BLaER1 treated with 17β-estradiol and CSF1 and Interleukin-3, amounts not matched to agents 10 nM and 100 nM (cell line): Measurements from ENCODE around the gene CNTN1.

Source experiments
- H3K27ac ChIP-seq, 11 experiments: shearing (Covaris generic); formaldehyde crosslinking; 2 replicates each; pipeline ENCODE4 v1.8.1; 2022
- H3K27me3 ChIP-seq, 11 experiments: shearing (Covaris generic); formaldehyde crosslinking; 2 replicates each; pipeline ENCODE4 v1.8.1; 2022
- H3K36me3 ChIP-seq, 11 experiments: shearing (Covaris generic); formaldehyde crosslinking; 2 replicates each; pipeline ENCODE4 v1.8.1; 2022
- H3K4me1 ChIP-seq, 10 experiments: shearing (Covaris generic); formaldehyde crosslinking; 2 replicates each; pipeline ENCODE4 v1.8.1; 2022
- H3K4me2 ChIP-seq, 11 experiments: shearing (Covaris generic); formaldehyde crosslinking; 2 replicates each; pipeline ENCODE4 v1.8.1; 2022
- H3K4me3 ChIP-seq, 10 experiments: shearing (Covaris generic); formaldehyde crosslinking; 2 replicates each; pipeline ENCODE4 v1.8.1; 2022
- H3K9ac ChIP-seq, 11 experiments: shearing (Covaris generic); formaldehyde crosslinking; 2 replicates each; pipeline ENCODE4 v1.8.1; 2022
- H3K9me3 ChIP-seq, 11 experiments: shearing (Covaris generic); formaldehyde crosslinking; replicated peaks in 1 of 11; 2 replicates each; pipeline ENCODE4 v1.8.1; 2022
- H4K20me1 ChIP-seq, 11 experiments: shearing (Covaris generic); formaldehyde crosslinking; 2 replicates each; pipeline ENCODE4 v1.8.1; 2022
- Cebpa-rat ChIP-seq, 11 experiments: shearing (Covaris generic); IDR thresholded peaks; 2 replicates each; pipeline ENCODE4 v1.8.1; 2022

CNTN1 gene

GRCh38 chr12:41052441-41052840 lies 360.2 kb downstream of the CNTN1 start:
- no peak overlapping the region for H3K27ac ChIP-seq
- H3K4me1 ChIP-seq: no peaks in the 10 kb centered on the region
- H4K20me1 ChIP-seq: no peaks in the 10 kb centered on the region
- no peak for TF ChIP-seq Cebpa-rat (IDR thresholded peaks at IDR 0.05)
- H3K36me3 ChIP-seq: no peaks in the 10 kb centered on the region
- no peaks in the 10 kb centered on the region for H3K9me3 ChIP-seq
- H3K9ac ChIP-seq: no peak overlapping the region
- H3K4me3 ChIP-seq: no peak overlapping the region
- H3K27me3 ChIP-seq: no peaks in the 10 kb centered on the region
- no peak overlapping the region for H3K4me2 ChIP-seq

GRCh38 chr12:41053046-41053445 lies 360.8 kb downstream of the CNTN1 start:
- no peak overlapping the region for H3K4me2 ChIP-seq
- no peaks in the 10 kb centered on the region for H4K20me1 ChIP-seq
- H3K36me3 ChIP-seq: no peaks in the 10 kb centered on the region
- H3K27ac ChIP-seq: no peak overlapping the region
- no peaks in the 10 kb centered on the region for H3K9me3 ChIP-seq
- no peak overlapping the region for H3K9ac ChIP-seq
- no peak overlapping the region for H3K4me3 ChIP-seq
- no peaks in the 10 kb centered on the region for H3K27me3 ChIP-seq
- no peaks in the 10 kb centered on the region for H3K4me1 ChIP-seq
- no peak for TF ChIP-seq Cebpa-rat (IDR thresholded peaks at IDR 0.05)

- Histone ChIP-seq H3K4me2 (no peak overlapping the region), H3K4me3 (no peak overlapping the region), H3K27ac (no peak overlapping the region)
Measured at GRCh38 chr12:41055875-41056577, 363.8 kb downstream of the CNTN1 start.

DNA sequence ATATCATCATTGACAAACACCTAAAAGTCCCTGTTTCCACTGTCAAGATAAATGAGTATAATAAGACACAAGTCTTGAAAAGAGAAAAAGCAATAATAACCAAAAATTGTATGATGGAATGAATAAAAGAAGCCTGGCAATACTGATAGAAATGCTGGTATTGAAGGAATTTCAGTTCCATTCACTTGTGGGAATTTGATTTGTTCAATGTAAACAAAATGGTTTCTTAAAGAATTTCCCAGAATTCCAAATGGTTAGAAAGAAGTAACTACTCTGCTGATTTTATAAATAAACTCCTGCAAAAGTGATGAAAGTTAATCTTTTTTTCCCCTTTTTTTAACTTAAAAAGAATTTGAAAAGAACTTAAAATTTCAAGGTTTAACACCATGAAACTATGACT lies 366.0 kb downstream of the CNTN1 start:
- Histone ChIP-seq H3K27me3 (no peaks in the 10 kb centered on the region), H3K36me3 (no peaks in the 10 kb centered on the region), H3K9me3 (no peaks in the 10 kb centered on the region), H3K4me2 (no peak overlapping the region), H3K4me3 (no peak overlapping the region), H3K4me1 (no peaks in the 10 kb centered on the region), H3K9ac (no peak overlapping the region), H4K20me1 (no peaks in the 10 kb centered on the region), H3K27ac (no peak overlapping the region)
- no peak for TF ChIP-seq Cebpa-rat (IDR thresholded peaks at IDR 0.05)

More at GRCh38 chr12:41055875-41056577, 363.8 kb downstream of the CNTN1 start:
- Histone ChIP-seq H3K9ac (no peak overlapping the region), H3K27me3 (no peaks in the 10 kb centered on the region), H4K20me1 (no peaks in the 10 kb centered on the region), H3K4me1 (no peaks in the 10 kb centered on the region), H3K36me3 (no peaks in the 10 kb centered on the region), H3K9me3 (no peaks in the 10 kb centered on the region)
- TF ChIP-seq Cebpa-rat (IDR thresholded peaks at IDR 0.05): no peak

GRCh38 chr12:41061192-41061591 lies 369.0 kb downstream of the CNTN1 start:
- H3K9ac ChIP-seq: no peak overlapping the region

GRCh38 chr12:41064411-41064810 lies 372.2 kb downstream of the CNTN1 start:
- Histone ChIP-seq H3K27me3 (no peaks in the 10 kb centered on the region), H3K4me2 (no peak overlapping the region), H3K4me3 (no peak overlapping the region), H3K27ac (no peak overlapping the region), H3K36me3 (no peaks in the 10 kb centered on the region), H3K4me1 (no peaks in the 10 kb centered on the region), H3K9ac (no peak overlapping the region), H4K20me1 (no peaks in the 10 kb centered on the region), H3K9me3 (no peaks in the 10 kb centered on the region)
- TF ChIP-seq Cebpa-rat (IDR thresholded peaks at IDR 0.05): no peak

More at GRCh38 chr12:41061192-41061591, 369.0 kb downstream of the CNTN1 start:
- Histone ChIP-seq H3K4me1 (no peaks in the 10 kb centered on the region), H3K27ac (no peak overlapping the region), H3K9me3 (no peaks in the 10 kb centered on the region), H3K4me2 (no peak overlapping the region), H3K4me3 (no peak overlapping the region), H4K20me1 (no peaks in the 10 kb centered on the region), H3K27me3 (no peaks in the 10 kb centered on the region), H3K36me3 (no peaks in the 10 kb centered on the region)
- TF ChIP-seq Cebpa-rat (IDR thresholded peaks at IDR 0.05): no peak

DNA sequence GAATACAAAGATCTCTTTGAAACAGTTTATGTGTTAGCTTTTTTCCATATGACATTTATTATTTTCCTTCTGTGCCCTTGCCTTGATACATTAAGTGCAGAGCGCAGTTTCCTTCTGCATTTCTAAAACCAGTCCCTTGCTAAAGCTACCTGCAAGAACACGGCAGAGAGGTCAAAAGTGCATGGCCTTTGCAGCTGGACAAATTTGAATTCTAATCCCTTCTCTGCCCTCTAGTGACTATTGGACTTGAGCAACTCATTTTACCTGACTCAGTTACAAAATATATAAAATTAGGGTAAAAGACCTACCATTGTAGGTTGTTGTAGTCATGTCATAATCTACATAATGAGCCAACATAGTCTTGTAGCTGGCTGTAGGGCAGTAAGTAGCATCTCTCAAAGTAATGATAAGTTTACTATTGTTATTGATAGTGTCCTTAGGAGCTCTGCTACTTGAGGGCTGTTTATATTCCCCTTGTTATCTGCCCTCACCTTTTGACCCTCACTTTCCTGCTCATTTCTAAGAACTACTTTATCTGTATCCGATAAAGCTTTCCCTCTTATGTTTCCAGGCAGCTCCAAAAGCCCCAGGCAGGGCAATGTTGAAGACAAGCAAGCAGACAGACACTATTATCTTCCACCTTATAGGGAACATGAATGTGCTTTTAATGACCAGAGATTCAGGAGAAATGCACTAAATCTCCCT lies 375.9 kb downstream of the CNTN1 start:
- H3K4me3 ChIP-seq: no peak overlapping the region
- H3K27ac ChIP-seq: no peak overlapping the region
- no peaks in the 10 kb centered on the region for H3K27me3 ChIP-seq
- H3K4me1 ChIP-seq: no peaks in the 10 kb centered on the region
- no peaks in the 10 kb centered on the region for H3K9me3 ChIP-seq
- no peak for TF ChIP-seq Cebpa-rat (IDR thresholded peaks at IDR 0.05)
- H3K4me2 ChIP-seq: no peak overlapping the region
- H4K20me1 ChIP-seq: no peaks in the 10 kb centered on the region
- H3K9ac ChIP-seq: no peak overlapping the region
- no peaks in the 10 kb centered on the region for H3K36me3 ChIP-seq

GRCh38 chr12:41073633-41074472 lies 381.6 kb downstream of the CNTN1 start:
- H3K36me3 ChIP-seq: no peaks in the 10 kb centered on the region
- no peak overlapping the region for H3K9ac ChIP-seq
- H3K4me3 ChIP-seq: no peak overlapping the region
- H3K27me3 ChIP-seq: no peaks in the 10 kb centered on the region
- TF ChIP-seq Cebpa-rat (IDR thresholded peaks at IDR 0.05): no peak
- H3K4me1 ChIP-seq: no peaks in the 10 kb centered on the region
- H3K9me3 ChIP-seq: no peaks in the 10 kb centered on the region
- H3K27ac ChIP-seq: no peak overlapping the region
- H3K4me2 ChIP-seq: no peak overlapping the region
- no peaks in the 10 kb centered on the region for H4K20me1 ChIP-seq

DNA sequence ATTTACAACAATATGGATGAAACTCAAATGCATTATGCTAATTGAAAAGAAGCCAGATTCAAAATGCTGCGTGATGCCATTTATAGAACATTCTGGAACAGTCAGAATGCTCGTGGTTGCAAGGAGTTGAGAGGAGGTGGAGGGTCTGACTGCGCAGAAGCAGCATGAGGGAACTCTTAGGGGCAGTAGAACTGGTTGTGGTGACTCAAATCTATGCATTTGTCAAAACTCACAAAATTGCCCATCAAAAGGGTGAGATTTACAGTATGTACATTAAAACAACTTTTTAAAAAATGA lies 382.2 kb downstream of the CNTN1 start:
- no peak overlapping the region for H3K4me3 ChIP-seq
- H3K4me2 ChIP-seq: no peak overlapping the region

More for the DNA sequence above, 382.2 kb downstream of the CNTN1 start:
- H3K9me3 ChIP-seq: peaks cover 0 to 3% (median 0%) of the 10 kb centered on the region in 11 experiments; a peak in 2 of 22 replicates
- no peaks in the 10 kb centered on the region for H3K36me3 ChIP-seq
- no peaks in the 10 kb centered on the region for H3K4me1 ChIP-seq
- no peak overlapping the region for H3K9ac ChIP-seq
- no peak for TF ChIP-seq Cebpa-rat (IDR thresholded peaks at IDR 0.05)
- no peaks in the 10 kb centered on the region for H3K27me3 ChIP-seq
- H4K20me1 ChIP-seq: no peaks in the 10 kb centered on the region
- H3K27ac ChIP-seq: no peak overlapping the region
